Liver (tissue), 3 donors: ENCODE measurements around the gene ERBIN.

Experiments used
- CTCF ChIP-seq: fragments of 150-350 bp; IDR thresholded peaks from 2 replicates; pipeline ENCODE4 v1.5.1; 2017; ENCODE audit warnings: improper control_type of control experiment, low read depth, low read length; ENCODE audit not compliant: missing input control
- EGR1 ChIP-seq, 2 donors: IDR thresholded peaks; 2 replicates each; pipeline ENCODE4 v1.6.1; 2016 to 2018; ENCODE audit warnings: antibody characterized with exemption in 2 of 2, low read depth in 2 of 2
- GABPA ChIP-seq, 2 donors: IDR thresholded peaks in 1 of 2; conservative IDR thresholded peaks in 1 of 2; 2 replicates each; pipeline ENCODE4 v1.6.1; 2016; ENCODE audit warnings: antibody characterized with exemption in 2 of 2, mild to moderate bottlenecking in 1 of 2, moderate library complexity in 1 of 2
- JUND ChIP-seq, 2 donors: IDR thresholded peaks; 2 replicates each; pipeline ENCODE4 v1.6.1; 2016; ENCODE audit warnings: antibody characterized with exemption in 2 of 2
- MAX ChIP-seq: IDR thresholded peaks from 2 replicates; pipeline ENCODE4 v1.6.1; 2016; ENCODE audit warnings: antibody characterized with exemption
- RAD21 ChIP-seq, 2 donors: IDR thresholded peaks; 2 replicates each; pipeline ENCODE4 v1.6.1; 2016; ENCODE audit warnings: antibody characterized with exemption in 2 of 2, mild to moderate bottlenecking in 2 of 2
- SP1 ChIP-seq: IDR thresholded peaks from 2 replicates; pipeline ENCODE4 v1.6.1; 2018; ENCODE audit warnings: antibody characterized with exemption, mild to moderate bottlenecking
- TAF1 ChIP-seq: conservative IDR thresholded peaks from 2 replicates; pipeline ENCODE4 v1.6.1; 2016; ENCODE audit warnings: antibody characterized with exemption, mild to moderate bottlenecking
- YY1 ChIP-seq: IDR thresholded peaks from 2 replicates; pipeline ENCODE4 v1.6.1; 2016; ENCODE audit warnings: antibody characterized with exemption, mild to moderate bottlenecking
- TF ChIP-seq, protein P1 (sequence below): IDR thresholded peaks from 2 replicates; pipeline ENCODE4 v1.6.1; 2016; ENCODE audit warnings: antibody characterized with exemption, mild to moderate bottlenecking
- donor health status: healthy.
- donor health status: healthy.

GRCh38 chr5:65978251-65978650 lies 51.9 kb downstream of the ERBIN start:
- TF ChIP-seq CTCF, result no peak
- no peak for TF ChIP-seq YY1
- no peak for TF ChIP-seq MAX
- no peak for TF ChIP-seq GABPA (IDR thresholded peaks at IDR 0.05 in 1 of 2, conservative IDR thresholded peaks at IDR 0.05 in 1 of 2)
- no peak for TF ChIP-seq RAD21 (IDR thresholded peaks at IDR 0.05)
- TF ChIP-seq SP1, result no peak
- TF ChIP-seq, protein P1, sequence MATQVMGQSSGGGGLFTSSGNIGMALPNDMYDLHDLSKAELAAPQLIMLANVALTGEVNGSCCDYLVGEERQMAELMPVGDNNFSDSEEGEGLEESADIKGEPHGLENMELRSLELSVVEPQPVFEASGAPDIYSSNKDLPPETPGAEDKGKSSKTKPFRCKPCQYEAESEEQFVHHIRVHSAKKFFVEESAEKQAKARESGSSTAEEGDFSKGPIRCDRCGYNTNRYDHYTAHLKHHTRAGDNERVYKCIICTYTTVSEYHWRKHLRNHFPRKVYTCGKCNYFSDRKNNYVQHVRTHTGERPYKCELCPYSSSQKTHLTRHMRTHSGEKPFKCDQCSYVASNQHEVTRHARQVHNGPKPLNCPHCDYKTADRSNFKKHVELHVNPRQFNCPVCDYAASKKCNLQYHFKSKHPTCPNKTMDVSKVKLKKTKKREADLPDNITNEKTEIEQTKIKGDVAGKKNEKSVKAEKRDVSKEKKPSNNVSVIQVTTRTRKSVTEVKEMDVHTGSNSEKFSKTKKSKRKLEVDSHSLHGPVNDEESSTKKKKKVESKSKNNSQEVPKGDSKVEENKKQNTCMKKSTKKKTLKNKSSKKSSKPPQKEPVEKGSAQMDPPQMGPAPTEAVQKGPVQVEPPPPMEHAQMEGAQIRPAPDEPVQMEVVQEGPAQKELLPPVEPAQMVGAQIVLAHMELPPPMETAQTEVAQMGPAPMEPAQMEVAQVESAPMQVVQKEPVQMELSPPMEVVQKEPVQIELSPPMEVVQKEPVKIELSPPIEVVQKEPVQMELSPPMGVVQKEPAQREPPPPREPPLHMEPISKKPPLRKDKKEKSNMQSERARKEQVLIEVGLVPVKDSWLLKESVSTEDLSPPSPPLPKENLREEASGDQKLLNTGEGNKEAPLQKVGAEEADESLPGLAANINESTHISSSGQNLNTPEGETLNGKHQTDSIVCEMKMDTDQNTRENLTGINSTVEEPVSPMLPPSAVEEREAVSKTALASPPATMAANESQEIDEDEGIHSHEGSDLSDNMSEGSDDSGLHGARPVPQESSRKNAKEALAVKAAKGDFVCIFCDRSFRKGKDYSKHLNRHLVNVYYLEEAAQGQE, result no peak
- TF ChIP-seq TAF1, result no peak
- no peak for TF ChIP-seq JUND (IDR thresholded peaks at IDR 0.05)
- no peak for TF ChIP-seq EGR1 (IDR thresholded peaks at IDR 0.05; ENCODE audit: low read depth in 2 of 2)
